Heart left ventricle (tissue), 16 donors: ENCODE measurements around the gene GABPA. TPM values are rescaled to one million over a fixed set of nuclear protein-coding genes. Genes with fewer than 3 reads are reported as not detected.
A peak's percentile ranks its signal among the peaks of the same experiment; 100 is the strongest.

Experiments used
- ATAC-seq, 4 donors: fragments of 200-7000 bp; cut with Tn5 transposase; one replicate each; pipeline ENCODE4 v1.9.1; 2020 to 2022; ENCODE audit warnings: moderate library complexity in 4 of 4, mild to moderate bottlenecking in 3 of 4, moderate number of reproducible peaks in 1 of 4
- DNase-seq, 5 donors: peaks; one replicate each; pipeline ENCODE4 v3.0.0-alpha.2; 2020
- H3K27ac ChIP-seq, 12 donors: fragments of 200-600 bp; sonication (generic) in 4 of 12; one replicate each; pipeline versions ENCODE4 v1.5.0 to v1.8.0; 2016 to 2022; ENCODE audit warnings: mild to moderate bottlenecking in 2 of 12
- H3K27me3 ChIP-seq, 9 donors: fragments of 200-600 bp; sonication (generic) in 2 of 9; one replicate each; pipeline versions ENCODE4 v1.5.1 to v1.8.0; 2016 to 2022; ENCODE audit warnings: mild to moderate bottlenecking in 3 of 9
- H3K36me3 ChIP-seq, 9 donors: fragments of 200-600 bp; sonication (generic) in 2 of 9; one replicate each; pipeline versions ENCODE4 v1.5.0 to v1.8.0; 2018 to 2022; ENCODE audit warnings: mild to moderate bottlenecking in 2 of 9
- H3K4me1 ChIP-seq, 12 donors: fragments of 200-600 bp; sonication (generic) in 4 of 12; one replicate each; pipeline versions ENCODE4 v1.5.0 to v1.8.0; 2016 to 2022; ENCODE audit warnings: mild to moderate bottlenecking in 3 of 12
- H3K4me3 ChIP-seq, 12 donors: fragments of 200-600 bp; sonication (generic) in 4 of 12; one replicate each; pipeline versions ENCODE4 v1.5.0 to v1.8.0; 2017 to 2022; ENCODE audit warnings: mild to moderate bottlenecking in 9 of 12, moderate library complexity in 4 of 12
- H3K9me3 ChIP-seq, 12 donors: fragments of 200-600 bp; sonication (generic) in 4 of 12; one replicate each; pipeline versions ENCODE4 v1.5.0 to v1.8.0; 2016 to 2022; ENCODE audit warnings: mild to moderate bottlenecking in 1 of 12
- POLR2A ChIP-seq, 2 donors: fragments of 450-650 bp; IDR thresholded peaks; one replicate each; pipeline ENCODE4 v1.6.1; 2017; ENCODE audit warnings: antibody characterized with exemption in 2 of 2, mild to moderate bottlenecking in 2 of 2, moderate library complexity in 2 of 2
- WGBS, 4 donors: extraction: QIAGEN DNeasy Blood & Tissue Kit in 2 of 4; methylation state at CpG; one replicate each; pipeline versions ENCODE4 v1.1.5 to v1.1.7; 2013 to 2018; 5-methylcytosine and 5-hydroxymethylcytosine counted together
- intact Hi-C, 10 donors: fragments of 100-400 bp; cut with DNase I; formaldehyde crosslinking; loops; one replicate each; pipeline versions ENCODE4 v1.11.1 to v1.14.2; 2022
- polyA plus RNA-seq, 2 donors: library from polyadenylated mRNA; stranded (reverse); fragments of 200-250 nt; gene quantifications; one replicate each; pipeline ENCODE4 v1.2.3, GENCODE V29; 2013
- total RNA-seq, 9 donors: library from RNA; depleted of rRNA in 2 of 9; stranded (reverse); fragments of >200 nt in 2 of 9; fragmentation: NEBNext Ultra II Directional in 3 of 9; extraction: Animal tissue kit (Norgen Biotek cat#: 25700) in 3 of 9; gene quantifications; one replicate each; pipeline versions ENCODE4 v1.1.0 to v1.2.4, GENCODE V29; 2016 to 2023
- TF ChIP-seq, protein P1 (sequence below), 12 donors: fragments of 200-600 bp; sonication (generic) in 4 of 12; IDR thresholded peaks; one replicate each; pipeline versions ENCODE4 v1.5.0 to v1.8.0; 2018 to 2022; ENCODE audit warnings: antibody characterized with exemption in 12 of 12, mild to moderate bottlenecking in 5 of 12
- donor health status: ischemic (EF 13 %, LVEDD 7.1; RV severe dilation, severe dysfunction).
- donor health status: healthy with polysubstance abuse.
- donor health status: DM: no; HTN: yes; CAD: no.
- donor health status: DM: no; HTN: no; CAD: no.
- donor health status: ischemic (EF 25% LVEDD 6.9; RV normal size, moderate dysfunction).
- donor health status: ischemic (EF 25% LVEDD 5.7; RV mildly dilated, moderate dysfunction).
- donor health status: healthy.
- donor health status: DM: yes; HTN: yes; CAD: no.
- donor health status: ischemic (EF 35%, LVEDD 5.7; RV mildly dilated, moderate dysfunction).
- donor health status: nonischemic (EF 11% LVEDD 7.7; RV severe dilation, severe dysfunction).
- donor health status: DM: yes; HTN: yes; CAD: no.
- donor health status: PGD.
- donor health status: ischemic (EF 29% LVEDD 5.4; RV normal size, mild dysfunction).
- donor health status: nonischemic (EF 23%, LVEDD 6.1; RV moderate dilation, normal function).

Gene GABPA
- total and polyA plus RNA-seq, 11 donors, result 6.1 to 20.6 (median 14.8) TPM

DNA sequence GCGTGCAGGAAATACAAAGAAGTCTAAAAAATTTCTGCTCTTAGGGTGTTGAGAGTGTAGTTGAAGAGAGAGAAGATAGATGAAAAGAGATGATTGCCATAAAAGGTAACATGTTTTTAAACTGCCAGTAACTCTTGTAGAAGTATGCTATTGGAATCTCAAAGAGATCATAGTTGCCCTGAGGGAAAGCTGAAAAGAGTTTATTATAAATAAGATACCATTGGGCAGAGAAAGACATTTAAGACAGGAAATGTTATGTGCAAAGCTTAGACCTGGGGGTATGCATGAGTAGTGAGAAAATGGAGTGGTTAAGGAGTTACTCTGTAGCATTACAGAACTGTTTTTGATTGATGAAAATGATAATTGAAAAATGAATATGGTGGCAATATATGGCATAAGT is 17.6 kb downstream of the GABPA start:
- Histone ChIP-seq H3K36me3 (peaks cover 0 to 76% (median 63%) of the 10 kb centered on the region in 9 donors), H3K27me3 (no peaks in the 10 kb centered on the region), H3K4me1 (peaks cover 0 to 13% (median 0%) of the 10 kb centered on the region in 12 donors), H3K9me3 (no peaks in the 10 kb centered on the region), H3K27ac (no peak overlapping the region), H3K4me3 (no peak overlapping the region)
- TF ChIP-seq POLR2A (IDR thresholded peaks at IDR 0.05), result no peak
- TF ChIP-seq, protein P1, sequence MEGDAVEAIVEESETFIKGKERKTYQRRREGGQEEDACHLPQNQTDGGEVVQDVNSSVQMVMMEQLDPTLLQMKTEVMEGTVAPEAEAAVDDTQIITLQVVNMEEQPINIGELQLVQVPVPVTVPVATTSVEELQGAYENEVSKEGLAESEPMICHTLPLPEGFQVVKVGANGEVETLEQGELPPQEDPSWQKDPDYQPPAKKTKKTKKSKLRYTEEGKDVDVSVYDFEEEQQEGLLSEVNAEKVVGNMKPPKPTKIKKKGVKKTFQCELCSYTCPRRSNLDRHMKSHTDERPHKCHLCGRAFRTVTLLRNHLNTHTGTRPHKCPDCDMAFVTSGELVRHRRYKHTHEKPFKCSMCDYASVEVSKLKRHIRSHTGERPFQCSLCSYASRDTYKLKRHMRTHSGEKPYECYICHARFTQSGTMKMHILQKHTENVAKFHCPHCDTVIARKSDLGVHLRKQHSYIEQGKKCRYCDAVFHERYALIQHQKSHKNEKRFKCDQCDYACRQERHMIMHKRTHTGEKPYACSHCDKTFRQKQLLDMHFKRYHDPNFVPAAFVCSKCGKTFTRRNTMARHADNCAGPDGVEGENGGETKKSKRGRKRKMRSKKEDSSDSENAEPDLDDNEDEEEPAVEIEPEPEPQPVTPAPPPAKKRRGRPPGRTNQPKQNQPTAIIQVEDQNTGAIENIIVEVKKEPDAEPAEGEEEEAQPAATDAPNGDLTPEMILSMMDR (IDR thresholded peaks at IDR 0.05), result no peak
- WGBS, 4 donors, result 98 to 100% (median 98%) methylated on average over 1 of the region's 1 CpG
- ATAC-seq (no peak), DNase-seq (no peak)
- intact Hi-C loops, result no loop called here

DNA sequence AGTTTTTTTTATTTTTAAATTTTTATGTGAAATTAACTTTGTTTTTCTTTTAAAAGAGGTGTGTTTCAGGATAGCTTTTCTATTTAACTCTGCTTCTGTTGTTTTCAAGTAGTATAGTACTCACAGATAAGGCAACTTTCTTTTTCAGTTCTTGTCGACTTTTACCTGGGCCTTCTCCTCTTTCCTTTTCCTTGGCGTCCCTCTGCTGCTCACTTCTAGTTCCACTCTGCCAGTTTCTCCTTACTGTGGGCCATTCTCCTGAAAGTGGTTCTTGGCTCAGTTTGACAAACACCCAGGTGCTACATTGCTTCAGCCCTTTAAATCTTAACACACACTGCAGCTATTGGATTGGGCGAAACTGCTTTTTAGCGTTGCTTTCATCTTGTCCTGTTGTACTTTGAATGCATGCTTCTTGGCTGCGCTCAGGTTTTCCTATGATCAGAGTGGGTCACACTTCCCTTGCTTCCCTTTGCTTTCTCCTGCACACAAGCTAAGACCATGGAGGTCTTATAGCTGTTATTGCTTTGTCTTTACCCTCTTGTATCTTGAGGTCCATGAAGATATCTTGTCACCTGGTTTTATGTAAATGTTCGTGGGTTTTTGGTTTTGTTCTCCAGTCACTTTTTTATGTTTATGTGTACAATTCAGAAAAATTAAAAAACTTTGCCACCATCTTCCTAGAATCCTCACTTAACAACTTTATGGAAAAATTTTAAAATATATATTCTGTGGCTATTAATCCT is 21.6 kb downstream of the GABPA start:
- Histone ChIP-seq H3K4me1 (peaks cover 0 to 18% (median 0%) of the 10 kb centered on the region in 12 donors), H3K27me3 (no peaks in the 10 kb centered on the region), H3K9me3 (no peaks in the 10 kb centered on the region), H3K4me3 (peak overlapping the region in 9 of 12 donors; percentile 4 to 35 (median 17)), H3K27ac (peak overlapping the region in 10 of 12 donors; percentile 2 to 61 (median 40)), H3K36me3 (peaks cover 0 to 76% (median 64%) of the 10 kb centered on the region in 9 donors)
- DNase-seq, result no peak
- peak in 1 of 4 donors; percentile 36 for ATAC-seq
- intact Hi-C loops, result no loop called here
- 51 to 68% (median 62%) methylated on average over 6 of the region's 6 CpGs for WGBS, 4 donors
- TF ChIP-seq, protein P1 (IDR thresholded peaks at IDR 0.05), result peak in 1 of 12 donors; percentile 14
- no peak for TF ChIP-seq POLR2A (IDR thresholded peaks at IDR 0.05)

DNA sequence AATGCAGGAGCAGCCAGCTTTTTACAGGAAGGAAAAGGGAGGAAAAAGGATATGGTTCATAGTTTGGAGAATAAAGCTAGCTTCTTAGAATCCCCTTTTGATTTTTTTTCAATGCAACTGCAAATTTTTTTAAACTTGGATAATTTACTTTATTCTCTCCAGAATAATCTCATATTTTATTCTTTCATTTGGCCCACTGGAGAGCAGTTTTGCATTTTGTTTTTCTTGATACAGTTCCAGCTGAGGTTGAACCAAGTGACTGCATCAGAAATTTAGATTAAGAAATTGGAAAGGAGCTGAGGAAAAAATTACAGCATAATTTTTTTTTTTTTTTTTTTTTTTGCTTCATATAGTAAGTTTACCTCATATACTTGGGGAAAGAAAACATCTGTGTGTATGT is 22.8 kb downstream of the GABPA start:
- no peak for DNase-seq
- intact Hi-C loops, result no loop called here
- H3K4me3 ChIP-seq, result no peak overlapping the region
- peaks cover 0 to 78% (median 70%) of the 10 kb centered on the region in 9 donors for H3K36me3 ChIP-seq
- peak overlapping the region in 6 of 12 donors; percentile 2 to 61 (median 46) for H3K27ac ChIP-seq
- no peaks in the 10 kb centered on the region for H3K9me3 ChIP-seq
- ATAC-seq, result no peak
- peaks cover 0 to 18% (median 0%) of the 10 kb centered on the region in 12 donors for H3K4me1 ChIP-seq
- no peak for TF ChIP-seq POLR2A (IDR thresholded peaks at IDR 0.05)
- TF ChIP-seq, protein P1 (IDR thresholded peaks at IDR 0.05), result no peak
- H3K27me3 ChIP-seq, result no peaks in the 10 kb centered on the region

DNA sequence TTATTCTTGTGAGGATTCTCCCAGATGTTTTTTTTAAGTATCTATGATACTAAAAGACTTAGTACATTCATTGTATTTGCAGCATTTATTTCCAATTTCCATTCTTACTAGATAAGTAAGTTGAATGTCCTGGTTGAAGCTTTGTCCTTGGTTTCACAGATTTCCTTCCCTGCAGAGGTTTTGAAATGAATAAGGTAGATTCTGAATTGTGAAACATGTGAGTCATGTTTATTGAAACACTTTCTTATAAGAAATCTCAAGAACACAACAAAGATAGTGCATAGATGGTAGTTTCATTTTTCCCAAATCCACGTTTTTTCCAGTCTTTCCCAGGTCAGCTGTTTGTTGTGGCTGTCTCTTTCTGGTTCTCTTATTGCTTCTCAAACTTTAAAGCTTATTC is 24.8 kb downstream of the GABPA start:
- H3K27ac ChIP-seq, result no peak overlapping the region
- ATAC-seq, result no peak
- H3K9me3 ChIP-seq, result no peaks in the 10 kb centered on the region
- peaks cover 0 to 80% (median 71%) of the 10 kb centered on the region in 9 donors for H3K36me3 ChIP-seq
- H3K4me1 ChIP-seq, result peaks cover 0 to 18% (median 0%) of the 10 kb centered on the region in 12 donors
- TF ChIP-seq, protein P1 (IDR thresholded peaks at IDR 0.05), result no peak
- TF ChIP-seq POLR2A (IDR thresholded peaks at IDR 0.05), result no peak
- intact Hi-C loops, result no loop called here
- no peak overlapping the region for H3K4me3 ChIP-seq
- no peak for DNase-seq
- H3K27me3 ChIP-seq, result no peaks in the 10 kb centered on the region
- 83 to 95% (median 87%) methylated on average over 1 of the region's 1 CpG for WGBS, 4 donors
